ENCODE measurements around the gene LGSN.

- TF ChIP-seq MAX (IDR thresholded peaks at IDR 0.05) (no peak), BRCA1 (IDR thresholded peaks at IDR 0.05; ENCODE audit: low read depth, low read length) (no peak), KDM5A (IDR thresholded peaks at IDR 0.05; ENCODE audit: low read length) (no peak), SIX5 (IDR thresholded peaks at IDR 0.05; ENCODE audit: low read depth, low read length) (no peak), POLR2A (IDR thresholded peaks at IDR 0.05; ENCODE audit: control extremely low read depth in 1 of 2, low read depth in 2 of 2, low read length in 2 of 2) (no peak)
These were observed 24.1 kb downstream of the LGSN start for GRCh38 chr6:63295553-63296194.

Measured in H1 (cell line).